B cell (primary cell): ENCODE results near the gene PDK2. TPM values are rescaled to one million over a fixed set of nuclear protein-coding genes. Genes with fewer than 3 reads are reported as not detected.

Experiments
- ATAC-seq: fragments of 200-7000 bp; cut with Tn5 transposase; one replicate; pipeline ENCODE4 v1.10.0; 2021; ENCODE audit warnings: low read depth, mild to moderate bottlenecking, moderate number of reproducible peaks, moderate library complexity
- CTCF ChIA-PET: fragments of 350-600 bp; sonication (Branson Sonifier 250); formaldehyde crosslinking; loops from one replicate; lab custom pipeline; 2021; ENCODE audit warnings: antibody characterized with exemption, inconsistent platforms; lab: Charles Lee
- POLR2A ChIA-PET: fragments of 350-600 bp; sonication (Branson Sonifier 250); formaldehyde crosslinking; loops from one replicate; lab custom pipeline; 2021; ENCODE audit warnings: antibody characterized with exemption; lab: Charles Lee
- DNase-seq: peaks from one replicate; pipeline ENCODE4 v3.0.0; 2013
- H2AFZ ChIP-seq: 2 replicates; pipeline ENCODE4 v1.6.1; 2012; ENCODE audit warnings: mild to moderate bottlenecking, low read depth, low read length; ENCODE audit not compliant: insufficient read depth, poor library complexity, severe bottlenecking
- H3K27ac ChIP-seq, 2 donors: 1 replicate in 1 of 2; 2 replicates in 1 of 2; pipeline ENCODE4 v1.5.1; 2012 to 2013; ENCODE audit warnings: low read length in 2 of 2, mild to moderate bottlenecking in 2 of 2, moderate library complexity in 1 of 2
- H3K27me3 ChIP-seq, 4 experiments: fragments of 200-600 bp in 1 of 4; sonication (generic) in 1 of 4; replicated peaks in 1 of 4; 1 replicate in 2 of 4; 2 replicates in 2 of 4; pipeline versions ENCODE4 v1.6.1 to v1.7.0; 2013 to 2016; ENCODE audit warnings: low read length in 3 of 4, mild to moderate bottlenecking in 2 of 4, mixed read lengths in 1 of 4, moderate library complexity in 1 of 4; ENCODE audit not compliant: insufficient read depth in 4 of 4, control insufficient read depth in 3 of 4; ENCODE audit errors: control extremely low read depth in 1 of 4
- H3K36me3 ChIP-seq, 2 experiments: replicated peaks in 1 of 2; 1 replicate in 1 of 2; 2 replicates in 1 of 2; pipeline versions ENCODE4 v1.6.1 to v1.7.1; 2013; ENCODE audit warnings: low read length in 1 of 2; ENCODE audit not compliant: insufficient read depth in 2 of 2, control insufficient read depth in 1 of 2; ENCODE audit errors: control extremely low read depth in 1 of 2, extremely low read depth in 1 of 2
- H3K4me1 ChIP-seq, 2 donors: fragments of 200-600 bp in 1 of 2; sonication (generic) in 1 of 2; 1 replicate in 1 of 2; 2 replicates in 1 of 2; pipeline versions ENCODE4 v1.5.1 to v1.6.1; 2013 to 2017; ENCODE audit warnings: low read length in 2 of 2; ENCODE audit not compliant: control insufficient read depth in 2 of 2, insufficient read depth in 2 of 2
- H3K4me2 ChIP-seq: replicated peaks from 2 replicates; pipeline ENCODE3; 2012; ENCODE audit warnings: mild to moderate bottlenecking, low read depth, low read length; ENCODE audit not compliant: poor library complexity, severe bottlenecking
- H3K4me3 ChIP-seq, 5 experiments: fragments of 200-600 bp in 1 of 5; sonication (generic) in 1 of 5; 1 replicate in 3 of 5; 2 replicates in 2 of 5; pipeline versions ENCODE4 v1.5.1 to v1.7.0; 2011 to 2016; ENCODE audit warnings: low read length in 4 of 5, mild to moderate bottlenecking in 4 of 5, low read depth in 2 of 5, control low read depth in 1 of 5, moderate library complexity in 1 of 5; ENCODE audit not compliant: insufficient read depth in 1 of 5; ENCODE audit errors: control extremely low read depth in 1 of 5, extremely low read depth in 1 of 5
- H3K79me2 ChIP-seq: fragments of 200-600 bp; sonication (generic); one replicate; pipeline ENCODE4 v1.6.0; 2016; ENCODE audit warnings: low read length; ENCODE audit not compliant: control insufficient read depth, insufficient read depth
- H3K9ac ChIP-seq: fragments of 200-600 bp; sonication (generic); 2 replicates; pipeline ENCODE4 v1.6.1; 2017; ENCODE audit warnings: mild to moderate bottlenecking, low read length, moderate library complexity
- H3K9me3 ChIP-seq, 3 donors: one replicate each; pipeline versions ENCODE4 v1.6.1 to v1.7.1; 2013; ENCODE audit warnings: low read length in 2 of 3; ENCODE audit not compliant: control insufficient read depth in 2 of 3, insufficient read depth in 1 of 3; ENCODE audit errors: control extremely low read depth in 1 of 3
- H4K20me1 ChIP-seq: 2 replicates; pipeline ENCODE4 v1.6.0; 2012; ENCODE audit warnings: mild to moderate bottlenecking, low read length; ENCODE audit not compliant: insufficient read depth, control insufficient read depth, poor library complexity, severe bottlenecking
- H3K27ac Mint-ChIP-seq: one replicate; pipeline ENCODE4 v1.8.0; 2021; ENCODE audit warnings: mixed read lengths
- H3K27me3 Mint-ChIP-seq: one replicate; pipeline ENCODE4 v1.8.0; 2021; ENCODE audit warnings: mixed read lengths
- H3K4me1 Mint-ChIP-seq: one replicate; pipeline ENCODE4 v1.8.0; 2021; ENCODE audit warnings: mixed read lengths
- H3K4me3 Mint-ChIP-seq: one replicate; pipeline ENCODE4 v1.8.0; 2021; ENCODE audit warnings: mixed read lengths
- H3K9me3 Mint-ChIP-seq: one replicate; pipeline ENCODE4 v1.8.0; 2022; ENCODE audit warnings: mixed read lengths; ENCODE audit not compliant: insufficient read depth
- CTCF ChIP-seq: fragments of 200-600 bp; IDR thresholded peaks from one replicate; pipeline ENCODE4 v1.8.0; 2022; ENCODE audit warnings: antibody characterized with exemption, mild to moderate bottlenecking
- EZH2 ChIP-seq: IDR thresholded peaks from 2 replicates; pipeline ENCODE4 v1.6.1; 2012; ENCODE audit warnings: borderline replicate concordance, low read depth, mild to moderate bottlenecking, moderate library complexity, low read length; ENCODE audit not compliant: insufficient read depth, poor library complexity, severe bottlenecking
- WGBS: methylation state at CpG from one replicate; pipeline ENCODE4 v1.1.5; 2013; ENCODE audit warnings: missing lambda C conversion rate; ENCODE audit not compliant: insufficient coverage; 5-methylcytosine and 5-hydroxymethylcytosine counted together
- intact Hi-C: fragments of 100-400 bp; cut with micrococcal nuclease; formaldehyde crosslinking; loops from one replicate; pipeline ENCODE4 v1.10.0; 2022
- polyA plus RNA-seq: library from polyadenylated mRNA; depleted of rRNA; stranded (reverse); fragments of >200 nt; gene quantifications from 2 replicates; pipeline ENCODE4 v1.2.3, GENCODE V29; 2012
- total RNA-seq, 2 donors: library from RNA; stranded (reverse); fragments of 120-200 nt in 1 of 2; gene quantifications; 1 replicate in 1 of 2; 2 replicates in 1 of 2; pipeline versions ENCODE4 v1.2.3 to v1.2.4, GENCODE V29; 2013 to 2022

PDK2 gene
- total and polyA plus RNA-seq, 2 donors (not counting 1 experiment from before 2014, with no cell fraction given) = 35.2 to 73.2 TPM

DNA sequence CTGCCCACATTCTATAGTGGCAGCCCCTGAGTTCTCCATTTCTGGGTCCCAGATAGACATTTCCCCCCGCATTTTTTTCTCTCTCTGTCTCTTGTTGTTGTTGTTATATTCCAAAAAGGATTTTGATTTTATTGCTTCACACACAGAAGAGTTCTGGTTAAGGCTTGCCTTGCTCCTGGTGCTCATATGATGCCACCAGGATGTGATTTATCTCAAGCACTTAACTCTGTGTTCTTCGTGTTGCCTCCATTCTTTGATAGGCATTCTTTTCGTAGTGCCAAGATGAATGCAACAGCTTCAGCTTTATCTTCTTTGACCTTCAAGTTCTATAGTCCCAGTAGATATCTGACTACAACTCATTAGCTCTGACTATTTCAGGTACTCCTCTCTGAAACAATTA, 30.1 kb upstream of the PDK2 start:
- no peak overlapping the region for H3K27ac ChIP-seq
- no peak overlapping the region for H3K4me2 ChIP-seq
- H3K4me1 Mint-ChIP-seq = no peaks in the 10 kb centered on the region
- H3K36me3 ChIP-seq = no peaks in the 10 kb centered on the region
- peaks cover 0 to 6% of the 10 kb centered on the region in 2 donors for H3K4me1 ChIP-seq
- ChIA-PET CTCF (interaction anchor here (0.6 to 1.3 kb wide), 2 partner anchors 11 to 22 kb away, joined by 4 read pairs; no protein-coding TSS in a partner anchor), POLR2A (no interaction called here)
- intact Hi-C loops = no loop called here
- H3K9me3 Mint-ChIP-seq = no peaks in the 10 kb centered on the region
- no peak for DNase-seq
- no peak overlapping the region for H2AFZ ChIP-seq
- no peak overlapping the region for H3K9ac ChIP-seq
- no peak for TF ChIP-seq CTCF
- TF ChIP-seq EZH2 = no peak
- no peak overlapping the region for H3K27ac Mint-ChIP-seq
- no peak overlapping the region for H3K4me3 ChIP-seq
- H3K9me3 ChIP-seq = no peaks in the 10 kb centered on the region
- 66% methylated on average over 2 of the region's 3 CpGs for WGBS
- H3K4me3 Mint-ChIP-seq = no peak overlapping the region
- H3K79me2 ChIP-seq = no peaks in the 10 kb centered on the region
- ATAC-seq = no peak
- H3K27me3 Mint-ChIP-seq = peaks cover 4% of the 10 kb centered on the region
- peaks cover 0 to 13% (median 0%) of the 10 kb centered on the region in 4 experiments for H3K27me3 ChIP-seq
- H4K20me1 ChIP-seq = no peaks in the 10 kb centered on the region

- no peaks in the 10 kb centered on the region for H4K20me1 ChIP-seq
- intact Hi-C loops = no loop called here
- H2AFZ ChIP-seq = no peak overlapping the region
- ChIA-PET POLR2A (no interaction called here), CTCF (interaction anchor here (1.1 to 2.6 kb wide), 3 partner anchors 11 to 20 kb away, joined by 3 to 10 read pairs (median 4); partner anchors contain the start of gene ITGA3)
- Mint-ChIP-seq H3K27me3 (peaks cover 4% of the 10 kb centered on the region), H3K4me3 (no peak overlapping the region), H3K9me3 (peaks cover 6% of the 10 kb centered on the region), H3K27ac (no peak overlapping the region), H3K4me1 (no peaks in the 10 kb centered on the region)
- H3K9ac ChIP-seq = no peak overlapping the region
- H3K4me1 ChIP-seq = no peaks in the 10 kb centered on the region
- no peak overlapping the region for H3K4me3 ChIP-seq
- TF ChIP-seq CTCF (no peak), EZH2 (no peak)
- peaks cover 0 to 8% (median 0%) of the 10 kb centered on the region in 4 experiments for H3K27me3 ChIP-seq
- no peak overlapping the region for H3K4me2 ChIP-seq
- WGBS = no CpG with 5 or more reads among the region's 2 CpGs
- DNase-seq (no peak), ATAC-seq (no peak)
- H3K9me3 ChIP-seq = peaks cover 0 to 13% (median 0%) of the 10 kb centered on the region in 3 donors
- H3K27ac ChIP-seq = no peak overlapping the region
- no peaks in the 10 kb centered on the region for H3K36me3 ChIP-seq
- H3K79me2 ChIP-seq = no peaks in the 10 kb centered on the region
These were observed 28.2 kb upstream of the PDK2 start for GRCh38 chr17:50066995-50067394.
